ENCODE results near the gene RAPGEF6. TPM values are rescaled to one million over a fixed set of nuclear protein-coding genes. Genes with fewer than 3 reads are reported as not detected.

RAPGEF6 gene
- total RNA-seq, 6 donors from 2014 or later: 16.4 to 49.4 (median 31.6) TPM

- no peak for ATAC-seq (ENCODE audit: low FRiP score in 2 of 2)
- no peaks in the 10 kb centered on the region for H3K36me3 ChIP-seq
- no peaks in the 10 kb centered on the region for H3K27me3 ChIP-seq
- H3K4me3 ChIP-seq: no peak overlapping the region
- peaks cover 0 to 29% (median 20%) of the 10 kb centered on the region in 4 donors for H3K4me1 ChIP-seq
- TF ChIP-seq POLR2AphosphoS5 (IDR thresholded peaks at IDR 0.05) (no peak), POLR2A (IDR thresholded peaks at IDR 0.05) (no peak), EP300 (IDR thresholded peaks at IDR 0.05) (no peak)
- TF ChIP-seq, protein P1, sequence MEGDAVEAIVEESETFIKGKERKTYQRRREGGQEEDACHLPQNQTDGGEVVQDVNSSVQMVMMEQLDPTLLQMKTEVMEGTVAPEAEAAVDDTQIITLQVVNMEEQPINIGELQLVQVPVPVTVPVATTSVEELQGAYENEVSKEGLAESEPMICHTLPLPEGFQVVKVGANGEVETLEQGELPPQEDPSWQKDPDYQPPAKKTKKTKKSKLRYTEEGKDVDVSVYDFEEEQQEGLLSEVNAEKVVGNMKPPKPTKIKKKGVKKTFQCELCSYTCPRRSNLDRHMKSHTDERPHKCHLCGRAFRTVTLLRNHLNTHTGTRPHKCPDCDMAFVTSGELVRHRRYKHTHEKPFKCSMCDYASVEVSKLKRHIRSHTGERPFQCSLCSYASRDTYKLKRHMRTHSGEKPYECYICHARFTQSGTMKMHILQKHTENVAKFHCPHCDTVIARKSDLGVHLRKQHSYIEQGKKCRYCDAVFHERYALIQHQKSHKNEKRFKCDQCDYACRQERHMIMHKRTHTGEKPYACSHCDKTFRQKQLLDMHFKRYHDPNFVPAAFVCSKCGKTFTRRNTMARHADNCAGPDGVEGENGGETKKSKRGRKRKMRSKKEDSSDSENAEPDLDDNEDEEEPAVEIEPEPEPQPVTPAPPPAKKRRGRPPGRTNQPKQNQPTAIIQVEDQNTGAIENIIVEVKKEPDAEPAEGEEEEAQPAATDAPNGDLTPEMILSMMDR (IDR thresholded peaks at IDR 0.05): no peak
- no peak overlapping the region for H3K27ac ChIP-seq
- no peaks in the 10 kb centered on the region for H3K9me3 ChIP-seq
- DNase-seq: no peak
Measured at GRCh38 chr5:131528682-131529081, 106.3 kb downstream of the RAPGEF6 start.

- peaks cover 0 to 15% (median 10%) of the 10 kb centered on the region in 4 donors for H3K4me1 ChIP-seq
- H3K4me3 ChIP-seq: no peak overlapping the region
- no peaks in the 10 kb centered on the region for H3K36me3 ChIP-seq
- H3K27ac ChIP-seq: peak overlapping the region in 2 of 4 donors; percentile 13 to 49
- no peak for DNase-seq
- 35 to 39% methylated on average over 1 of the region's 1 CpG for WGBS, 2 donors
- ATAC-seq (ENCODE audit: low FRiP score in 2 of 2): peak in 1 of 2 donors; percentile 64
- no peaks in the 10 kb centered on the region for H3K27me3 ChIP-seq
- H3K9me3 ChIP-seq: no peaks in the 10 kb centered on the region
- TF ChIP-seq, protein P1 (IDR thresholded peaks at IDR 0.05): no peak
- TF ChIP-seq POLR2AphosphoS5 (IDR thresholded peaks at IDR 0.05) (no peak), POLR2A (IDR thresholded peaks at IDR 0.05) (no peak), EP300 (IDR thresholded peaks at IDR 0.05) (no peak)
Measured at GRCh38 chr5:131525805-131526204, 109.2 kb downstream of the RAPGEF6 start.

DNA sequence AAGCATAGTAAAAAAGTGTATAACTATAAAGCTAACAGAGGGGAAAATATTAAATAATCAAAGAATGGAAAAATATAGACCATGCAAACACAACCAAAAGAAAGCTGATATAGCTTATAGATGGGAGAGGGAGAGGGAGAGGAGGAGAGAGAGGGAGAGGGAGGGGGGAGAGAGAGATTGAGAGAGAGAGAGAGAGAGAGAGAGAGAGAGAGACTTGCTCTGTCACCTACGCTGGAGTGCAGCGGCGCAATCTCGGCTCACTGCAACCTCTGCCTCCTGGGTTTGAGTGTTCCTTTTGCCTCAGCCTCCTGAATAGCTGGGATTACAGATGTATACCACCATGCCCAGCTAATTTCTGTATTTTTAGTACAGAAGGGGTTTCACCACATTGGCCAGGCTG lies 110.6 kb downstream of the RAPGEF6 start:
- Histone ChIP-seq H3K27ac (no peak overlapping the region), H3K4me1 (peaks cover 0 to 15% (median 6%) of the 10 kb centered on the region in 4 donors), H3K9me3 (no peaks in the 10 kb centered on the region), H3K36me3 (no peaks in the 10 kb centered on the region), H3K27me3 (no peaks in the 10 kb centered on the region), H3K4me3 (no peak overlapping the region)
- 84 to 95% methylated on average over 4 of the region's 4 CpGs for WGBS, 2 donors
- no peak for TF ChIP-seq POLR2A (IDR thresholded peaks at IDR 0.05)
- TF ChIP-seq EP300 (IDR thresholded peaks at IDR 0.05): no peak
- TF ChIP-seq, protein P1 (IDR thresholded peaks at IDR 0.05): no peak
- no peak for TF ChIP-seq POLR2AphosphoS5 (IDR thresholded peaks at IDR 0.05)
- no peak for DNase-seq
- ATAC-seq (ENCODE audit: low FRiP score in 2 of 2): no peak

- H3K9me3 ChIP-seq: no peaks in the 10 kb centered on the region
- no peak for ATAC-seq (ENCODE audit: low FRiP score in 2 of 2)
- H3K4me1 ChIP-seq: peaks cover 0 to 15% (median 5%) of the 10 kb centered on the region in 4 donors
- H3K36me3 ChIP-seq: peaks cover 0 to 7% (median 0%) of the 10 kb centered on the region in 4 donors
- H3K4me3 ChIP-seq: no peak overlapping the region
- no peaks in the 10 kb centered on the region for H3K27me3 ChIP-seq
- no peak for DNase-seq
- TF ChIP-seq EP300 (IDR thresholded peaks at IDR 0.05) (no peak), POLR2A (IDR thresholded peaks at IDR 0.05) (no peak), POLR2AphosphoS5 (IDR thresholded peaks at IDR 0.05) (no peak)
- TF ChIP-seq, protein P1 (IDR thresholded peaks at IDR 0.05): no peak
- no peak overlapping the region for H3K27ac ChIP-seq
Measured at GRCh38 chr5:131523500-131524185, 111.4 kb downstream of the RAPGEF6 start.

DNA sequence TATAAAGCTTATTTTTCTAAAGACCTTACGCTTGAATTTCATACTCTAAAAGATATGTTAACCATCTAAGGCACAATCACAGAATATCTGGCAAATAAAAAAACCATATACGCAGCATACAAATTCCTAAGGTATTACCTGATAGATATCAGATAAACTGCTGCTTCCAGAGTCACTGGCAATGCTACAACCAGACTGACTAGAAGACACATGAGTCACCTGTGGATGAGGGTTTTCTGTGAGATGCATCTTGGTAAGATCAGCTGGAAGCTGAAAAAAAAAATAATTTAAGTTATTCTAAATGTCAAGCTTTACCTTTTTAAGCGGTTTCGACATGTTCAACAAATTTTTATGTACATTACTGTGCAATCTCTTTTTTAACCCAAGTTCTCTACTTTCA lies 113.8 kb downstream of the RAPGEF6 start:
- ATAC-seq (ENCODE audit: low FRiP score in 2 of 2): no peak
- H3K27ac ChIP-seq: no peak overlapping the region
- no peaks in the 10 kb centered on the region for H3K27me3 ChIP-seq
- H3K9me3 ChIP-seq: no peaks in the 10 kb centered on the region
- H3K4me1 ChIP-seq: peaks cover 0 to 11% (median 5%) of the 10 kb centered on the region in 4 donors
- 95 to 98% methylated on average over 4 of the region's 4 CpGs for WGBS, 2 donors
- no peak for DNase-seq
- peaks cover 0 to 7% (median 0%) of the 10 kb centered on the region in 4 donors for H3K36me3 ChIP-seq
- TF ChIP-seq EP300 (IDR thresholded peaks at IDR 0.05): no peak
- TF ChIP-seq, protein P1 (IDR thresholded peaks at IDR 0.05): no peak
- TF ChIP-seq POLR2A (IDR thresholded peaks at IDR 0.05): no peak
- no peak for TF ChIP-seq POLR2AphosphoS5 (IDR thresholded peaks at IDR 0.05)
- no peak overlapping the region for H3K4me3 ChIP-seq
